SK-MEL-5 (cell line): Measurements from ENCODE around the gene CUL3. TPM values are rescaled to one million over a fixed set of nuclear protein-coding genes. Genes with fewer than 3 reads are reported as not detected.

ENCODE experiments used
- DNase-seq: peaks from one replicate; pipeline ENCODE4 v3.0.0-alpha.2; 2016; ENCODE audit warnings: low read depth, low spot score
- in situ Hi-C: cut with HindIII; loops from 2 replicates; pipeline ENCODE4 v1.10.0; 2016; ENCODE audit warnings: low sequenced_read_pairs, high pct_unique_total_duplicates, low pct_unique_long_range_greater_than_20kb
- total RNA-seq: library from RNA; depleted of rRNA; stranded (reverse); fragments of >200 nt; shearing (Covaris generic); gene quantifications from 2 replicates; pipeline ENCODE4 v1.2.3, GENCODE V29; 2014

The CUL3 gene
- total RNA-seq, 1 experiment from 2014 or later = 52.9 TPM

DNA sequence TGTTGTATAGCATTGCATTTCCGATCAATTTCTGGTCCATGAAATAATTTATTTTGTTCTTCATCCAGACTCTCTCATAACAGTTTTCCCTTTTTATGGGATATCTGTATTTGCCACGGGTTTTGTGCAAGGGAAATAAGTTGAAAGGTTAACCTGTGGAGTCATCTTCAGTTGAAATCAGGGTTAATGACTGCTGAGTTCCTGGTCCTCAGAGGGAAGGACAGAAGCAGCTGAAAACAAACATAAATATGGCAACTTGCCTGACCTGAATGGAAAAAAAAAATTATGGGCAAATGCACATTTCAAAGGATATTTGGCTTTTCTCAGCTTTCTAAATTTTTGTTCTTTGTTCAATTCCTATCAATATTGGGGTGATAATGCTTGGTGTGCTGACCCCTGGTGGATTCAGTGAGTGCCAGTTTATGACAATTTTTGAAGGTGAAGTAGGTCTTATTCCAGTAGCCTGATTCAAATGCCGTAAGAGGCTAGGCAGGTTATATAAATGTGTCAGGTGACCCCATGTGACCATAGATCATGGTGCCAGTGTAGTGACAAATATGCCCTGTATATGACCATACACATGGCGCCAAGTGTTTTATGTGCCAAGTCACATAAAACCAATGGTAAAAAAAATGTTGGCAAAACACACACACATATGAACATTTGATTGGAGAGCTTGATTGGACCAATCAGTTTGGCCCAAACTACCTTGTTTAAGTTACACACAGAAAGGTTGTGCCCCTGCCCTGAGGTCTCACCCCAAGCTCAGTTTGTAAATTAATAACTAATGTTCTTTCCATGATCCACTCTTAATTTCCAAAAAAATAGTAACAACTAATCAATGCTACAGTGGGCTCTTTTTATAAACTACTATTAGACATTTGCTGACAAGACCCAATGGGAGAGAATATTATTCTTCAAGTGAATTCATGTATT lies 135.7 kb downstream of the CUL3 start:
- peak; percentile 56 for DNase-seq
- in situ Hi-C loops = no loop called here

DNA sequence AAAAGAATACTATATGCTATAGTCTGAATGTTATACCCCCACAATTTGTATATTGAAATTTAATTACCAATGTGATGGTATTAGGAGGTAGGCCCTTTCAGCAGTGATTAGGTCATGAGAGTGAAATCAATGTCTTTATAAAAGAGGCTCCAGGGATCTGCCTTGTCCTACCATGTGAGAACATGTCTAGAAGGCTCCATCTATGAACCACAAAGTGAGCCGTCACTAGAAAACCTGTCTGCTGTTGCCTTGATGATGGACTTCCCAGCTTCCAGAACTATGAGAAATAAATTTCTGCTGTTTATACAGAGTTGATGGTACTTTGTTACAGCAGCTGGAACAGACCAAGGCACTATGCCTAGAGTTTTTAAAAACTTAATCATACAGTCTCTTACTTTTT lies 136.9 kb downstream of the CUL3 start:
- in situ Hi-C loops = no loop called here
- DNase-seq = no peak

DNA sequence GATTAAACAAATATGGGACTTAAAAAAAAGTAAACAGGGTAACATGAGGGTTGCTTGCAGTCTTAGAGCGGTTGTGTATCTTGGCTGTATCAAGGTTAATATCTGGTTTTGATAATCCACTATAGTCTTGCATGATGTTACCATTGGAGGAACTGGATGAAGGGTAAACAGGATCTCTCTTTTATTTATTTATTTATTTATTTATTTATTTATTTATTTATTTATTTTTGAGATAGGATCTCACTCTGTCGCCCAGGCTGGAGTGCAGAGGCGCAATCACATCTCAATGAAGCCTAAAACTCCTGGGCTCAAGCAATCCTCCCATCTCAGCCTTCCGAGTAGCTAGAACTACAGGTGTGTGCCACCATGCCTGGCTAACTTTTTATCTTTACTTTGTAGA lies 140.4 kb downstream of the CUL3 start:
- in situ Hi-C loops = no loop called here

DNA sequence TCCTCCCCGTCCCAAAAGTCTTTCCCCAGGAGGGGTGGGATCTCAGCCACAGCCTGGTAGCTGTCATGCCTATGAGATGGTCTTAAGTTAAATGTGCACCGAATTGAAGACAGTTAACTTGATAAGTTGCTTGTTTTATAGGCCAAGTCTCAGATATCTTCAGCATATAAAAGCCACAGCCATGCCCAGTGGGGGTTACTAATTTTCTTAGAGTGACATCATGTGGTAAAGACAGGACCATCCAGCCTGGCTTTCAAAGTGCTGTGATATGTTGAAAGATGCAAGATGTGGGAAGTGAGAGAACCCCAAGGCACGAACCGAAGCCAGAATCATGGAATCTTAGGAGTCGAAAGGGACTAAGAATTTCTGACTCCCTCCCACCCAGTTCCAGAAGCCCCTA lies 141.1 kb downstream of the CUL3 start:
- no peak for DNase-seq
- in situ Hi-C loops = no loop called here

More for the DNA sequence above, 140.4 kb downstream of the CUL3 start:
- no peak for DNase-seq

- in situ Hi-C loops = no loop called here
- no peak for DNase-seq
Observed at GRCh38 chr2:224442071-224442967, 142.8 kb downstream of the CUL3 start.

- in situ Hi-C loops = no loop called here
- peak; percentile 37 for DNase-seq
Observed at GRCh38 chr2:224440988-224441387, 144.2 kb downstream of the CUL3 start.

GRCh38 chr2:224438726-224439125 lies 146.4 kb downstream of the CUL3 start:
- in situ Hi-C loops = no loop called here
- no peak for DNase-seq

DNA sequence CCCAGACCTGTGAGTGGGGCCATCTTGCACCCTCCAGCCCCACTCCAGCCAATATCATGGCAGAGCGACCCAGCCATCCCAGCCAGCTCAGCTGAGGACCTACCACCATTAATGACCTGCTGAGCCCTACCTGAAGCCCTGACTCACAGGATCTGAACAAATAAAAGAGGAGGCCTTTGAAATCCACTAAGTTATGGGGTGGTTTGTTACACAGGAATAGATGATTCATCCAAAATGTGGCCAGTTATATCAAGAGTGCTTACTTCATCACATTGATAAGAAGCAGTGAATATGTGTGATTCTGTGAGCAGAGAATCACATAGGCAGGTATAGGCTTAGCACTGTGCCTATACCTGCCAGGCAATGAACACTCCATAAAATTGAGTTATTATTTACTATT lies 148.5 kb downstream of the CUL3 start:
- in situ Hi-C loops = no loop called here
- no peak for DNase-seq

- DNase-seq = no peak
- in situ Hi-C loops = no loop called here
Observed at GRCh38 chr2:224434618-224435017, 150.5 kb downstream of the CUL3 start.

- no peak for DNase-seq
- in situ Hi-C loops = no loop called here
Observed at GRCh38 chr2:224433442-224433841, 151.7 kb downstream of the CUL3 start.

- no peak for DNase-seq
- in situ Hi-C loops = no loop called here
Observed at GRCh38 chr2:224432003-224432579, 153.1 kb downstream of the CUL3 start.

DNA sequence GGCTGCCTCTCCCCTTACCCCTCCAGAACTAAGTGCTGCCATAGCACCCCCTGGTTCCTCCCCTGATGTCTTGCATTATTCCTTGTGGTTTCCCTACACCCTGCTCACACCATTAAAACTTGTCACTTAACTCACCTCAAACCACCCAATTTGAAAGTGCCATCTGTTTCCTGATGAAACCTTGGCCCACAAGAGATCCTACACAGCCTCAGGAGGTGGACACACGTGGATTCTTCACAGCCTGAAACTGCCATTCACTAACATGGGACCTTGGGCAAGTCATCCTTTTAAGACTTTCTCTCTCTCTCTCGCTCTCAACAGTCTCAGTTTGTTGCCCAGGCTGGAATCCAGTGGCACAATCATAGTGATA lies 155.7 kb downstream of the CUL3 start:
- no peak for DNase-seq
- in situ Hi-C loops = no loop called here

DNA sequence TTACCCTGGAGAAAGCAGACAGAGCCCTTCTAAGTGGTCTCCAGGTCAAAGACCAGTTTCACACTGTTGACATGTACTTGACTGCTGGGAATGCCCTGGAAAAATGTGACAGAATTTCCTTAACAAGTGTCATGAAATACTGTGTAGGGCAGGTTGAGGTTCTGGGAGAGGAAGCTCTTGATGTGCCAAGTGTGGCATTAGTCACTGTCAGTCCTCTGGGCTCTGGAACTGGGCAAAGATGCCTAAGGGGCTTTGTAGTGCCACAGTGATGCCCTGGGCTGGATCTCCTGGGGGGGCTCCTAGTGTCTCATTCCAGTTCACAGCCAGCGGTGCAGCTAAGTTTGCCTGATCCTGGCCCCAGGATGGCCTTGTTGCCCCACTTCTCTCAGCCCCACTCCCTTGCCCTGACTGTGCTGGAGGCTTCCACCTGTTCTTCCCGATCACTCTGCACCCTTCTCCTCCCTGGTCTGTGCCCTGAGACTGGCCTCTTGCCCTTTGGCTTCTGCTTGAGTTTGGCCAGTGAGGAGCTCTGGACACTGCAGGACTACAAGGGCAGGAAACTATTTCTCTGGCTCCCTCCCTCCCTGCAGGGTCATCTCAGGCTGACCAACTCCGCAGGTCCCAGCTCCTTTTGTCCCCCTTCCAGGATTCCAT lies 156.2 kb downstream of the CUL3 start:
- DNase-seq = no peak
- in situ Hi-C loops = no loop called here

DNA sequence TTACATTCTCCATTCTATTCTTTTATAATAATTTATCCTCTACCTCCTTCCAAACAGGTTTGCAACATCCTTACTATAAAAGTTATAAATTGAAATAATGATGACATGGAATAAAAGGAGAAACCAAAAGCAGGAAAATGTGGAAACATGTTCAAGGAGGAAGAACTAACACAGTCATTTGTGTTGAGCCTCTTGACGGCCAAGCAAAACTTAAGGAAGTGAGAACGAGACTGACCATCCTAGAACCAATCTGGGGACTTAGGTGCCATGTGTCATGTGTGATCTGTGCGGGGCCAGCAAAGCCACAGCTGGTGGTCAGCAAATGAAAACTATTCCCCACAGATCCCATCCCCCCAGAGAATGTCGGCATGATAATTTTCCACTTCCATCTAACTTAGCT lies 157.7 kb downstream of the CUL3 start:
- in situ Hi-C loops = no loop called here
- DNase-seq = no peak

DNA sequence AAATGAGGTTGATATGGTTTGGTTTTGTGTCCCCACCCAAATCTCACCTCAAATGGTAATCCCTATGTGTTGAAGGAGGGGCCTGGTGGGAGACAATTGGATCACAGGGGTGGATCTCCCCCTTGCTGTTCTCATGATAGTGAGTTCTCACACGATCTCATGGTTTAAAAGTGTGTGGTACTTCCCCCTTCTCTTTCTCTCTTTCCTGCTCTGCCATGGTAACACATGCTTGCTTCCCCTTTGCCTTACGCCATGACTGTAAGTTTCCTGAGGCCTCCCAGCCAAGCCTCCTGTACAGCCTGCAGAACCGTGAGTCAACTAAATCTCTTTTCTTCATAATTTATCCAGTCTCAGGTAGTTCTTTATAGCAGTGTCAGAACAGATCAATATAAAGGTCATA lies 158.5 kb downstream of the CUL3 start:
- in situ Hi-C loops = no loop called here

GRCh38 chr2:224421065-224421464 lies 164.1 kb downstream of the CUL3 start:
- no peak for DNase-seq
- in situ Hi-C loops = no loop called here

More for the DNA sequence above, 158.5 kb downstream of the CUL3 start:
- DNase-seq = no peak
